ENCODE results near the gene IGFN1. TPM values are rescaled to one million over a fixed set of nuclear protein-coding genes. Genes with fewer than 3 reads are reported as not detected.

Gene IGFN1
- total and polyA plus RNA-seq, 2 donors (not counting 3 experiments of a cell fraction or from before 2014, with no cell fraction given) = not detected

- ChIA-PET CTCF (interaction anchor here (0.6 to 2.3 kb wide), 4 partner anchors 32 to 103 kb away, joined by 3 to 18 read pairs (median 3); no protein-coding TSS in a partner anchor), POLR2A (no interaction called here)
- H3K9me3 ChIP-seq (replicated peaks; ENCODE audit: control insufficient read depth, insufficient read depth, low read length) = no peaks in the 10 kb centered on the region
- FAIRE-seq (no peak), DNase-seq (ENCODE audit: low read depth, low spot score) (no peak)
- dilution Hi-C loops (cut with MboI; ENCODE audit: extremely low pct_ligation_motif_present, low sequenced_read_pairs) (no loop called here), intact Hi-C loops (cut with micrococcal nuclease) (no loop called here)
- H3K27ac ChIP-seq (ENCODE audit: insufficient read depth, low read depth, low read length) = no peak overlapping the region
- peaks cover 14 to 16% of the 10 kb centered on the region in 2 experiments for H3K27me3 ChIP-seq (ENCODE audit: control insufficient read depth in 2 of 2, insufficient read depth in 2 of 2, low read length in 2 of 2)
- H3K4me1 ChIP-seq (ENCODE audit: control insufficient read depth, extremely low read depth, insufficient read depth, low read length) = no peaks in the 10 kb centered on the region
- no peak overlapping the region for H3K4me3 ChIP-seq (replicated peaks in 1 of 3; ENCODE audit: insufficient read depth in 1 of 3, low read depth in 1 of 3, low read length in 3 of 3)
- no peak overlapping the region for H3K4me2 ChIP-seq (ENCODE audit: insufficient read depth, low read length)
- H3K9ac ChIP-seq (replicated peaks; ENCODE audit: extremely low read depth, insufficient read depth, low read length) = no peak overlapping the region
- no peaks in the 10 kb centered on the region for H4K20me1 ChIP-seq (replicated peaks; ENCODE audit: control insufficient read depth, extremely low read depth, insufficient read depth, low read length)
- no peaks in the 10 kb centered on the region for H3K79me2 ChIP-seq (ENCODE audit: control insufficient read depth, insufficient read depth, low read length)
- H3K36me3 ChIP-seq (ENCODE audit: control insufficient read depth in 2 of 2, extremely low read depth in 1 of 2, insufficient read depth in 2 of 2, low read length in 2 of 2) = no peaks in the 10 kb centered on the region
- BruUV-seq (replicated peaks) = no TSS peak
- TF ChIP-seq FOS (IDR thresholded peaks at IDR 0.05; ENCODE audit: borderline replicate concordance, insufficient read depth, low read length) = no peak
- H2AFZ ChIP-seq (ENCODE audit: low read depth, low read length) = no peak overlapping the region
- no peaks in the 10 kb centered on the region for H3K9me1 ChIP-seq (replicated peaks; ENCODE audit: control insufficient read depth, extremely low read depth, insufficient read depth, low read length)
Observed at GRCh38 chr1:201260236-201260590, 69.6 kb downstream of the IGFN1 start.

GRCh38 chr1:201260648-201261311 is 70.2 kb downstream of the IGFN1 start:
- TF ChIP-seq POLR2A (IDR thresholded peaks at IDR 0.05; ENCODE audit: low read depth, low read length) = no peak
- TF ChIP-seq JUN (IDR thresholded peaks at IDR 0.05; ENCODE audit: borderline replicate concordance, insufficient read depth, insufficient read length, low read depth) = no peak
- no peak for TF ChIP-seq MYC (IDR thresholded peaks at IDR 0.05; ENCODE audit: low read depth, low read length)
- TF ChIP-seq FOS (IDR thresholded peaks at IDR 0.05; ENCODE audit: borderline replicate concordance, insufficient read depth, low read length) = no peak
- Histone ChIP-seq H4K20me1 (replicated peaks; ENCODE audit: control insufficient read depth, extremely low read depth, insufficient read depth, low read length) (no peaks in the 10 kb centered on the region), H3K36me3 (ENCODE audit: control insufficient read depth in 2 of 2, extremely low read depth in 1 of 2, insufficient read depth in 2 of 2, low read length in 2 of 2) (no peaks in the 10 kb centered on the region), H3K9ac (replicated peaks; ENCODE audit: extremely low read depth, insufficient read depth, low read length) (no peak overlapping the region), H3K27ac (ENCODE audit: insufficient read depth, low read depth, low read length) (no peak overlapping the region), H3K4me3 (replicated peaks in 1 of 3; ENCODE audit: insufficient read depth in 1 of 3, low read depth in 1 of 3, low read length in 3 of 3) (no peak overlapping the region), H3K9me3 (replicated peaks; ENCODE audit: control insufficient read depth, insufficient read depth, low read length) (no peaks in the 10 kb centered on the region), H2AFZ (ENCODE audit: low read depth, low read length) (no peak overlapping the region), H3K4me1 (ENCODE audit: control insufficient read depth, extremely low read depth, insufficient read depth, low read length) (no peaks in the 10 kb centered on the region), H3K9me1 (replicated peaks; ENCODE audit: control insufficient read depth, extremely low read depth, insufficient read depth, low read length) (no peaks in the 10 kb centered on the region), H3K4me2 (ENCODE audit: insufficient read depth, low read length) (no peak overlapping the region), H3K79me2 (ENCODE audit: control insufficient read depth, insufficient read depth, low read length) (no peaks in the 10 kb centered on the region), H3K27me3 (ENCODE audit: control insufficient read depth in 2 of 2, insufficient read depth in 2 of 2, low read length in 2 of 2) (peaks cover 14 to 16% of the 10 kb centered on the region in 2 experiments)
- FAIRE-seq (no peak), DNase-seq (ENCODE audit: low read depth, low spot score) (no peak)
- CTCF ChIA-PET = interaction anchor here (0.6 to 2.3 kb wide), 5 partner anchors 32 to 103 kb away, joined by 3 to 18 read pairs (median 3); no protein-coding TSS in a partner anchor
- intact Hi-C loops (cut with micrococcal nuclease) (no loop called here), dilution Hi-C loops (cut with MboI; ENCODE audit: extremely low pct_ligation_motif_present, low sequenced_read_pairs) (no loop called here)
- POLR2A ChIA-PET = no interaction called here
- no TSS peak for BruUV-seq (replicated peaks)

Measured in endothelial cell of umbilical vein (primary cell).